HL-60 (cell line): Measurements from ENCODE around the gene DLEC1.

Source experiments
- GABPA ChIP-seq: IDR thresholded peaks from 2 replicates; pipeline ENCODE4 v1.6.1; 2012; ENCODE audit warnings: low read depth
- POLR2AphosphoS5 ChIP-seq: IDR thresholded peaks from 2 replicates; pipeline ENCODE4 v1.6.1; 2012; ENCODE audit warnings: low read depth
- TF ChIP-seq, protein P1 (sequence below): IDR thresholded peaks from one replicate; pipeline ENCODE4 v1.5.1; 2011; ENCODE audit warnings: low read length, control low read depth, inconsistent platforms; ENCODE audit not compliant: insufficient read depth

DNA sequence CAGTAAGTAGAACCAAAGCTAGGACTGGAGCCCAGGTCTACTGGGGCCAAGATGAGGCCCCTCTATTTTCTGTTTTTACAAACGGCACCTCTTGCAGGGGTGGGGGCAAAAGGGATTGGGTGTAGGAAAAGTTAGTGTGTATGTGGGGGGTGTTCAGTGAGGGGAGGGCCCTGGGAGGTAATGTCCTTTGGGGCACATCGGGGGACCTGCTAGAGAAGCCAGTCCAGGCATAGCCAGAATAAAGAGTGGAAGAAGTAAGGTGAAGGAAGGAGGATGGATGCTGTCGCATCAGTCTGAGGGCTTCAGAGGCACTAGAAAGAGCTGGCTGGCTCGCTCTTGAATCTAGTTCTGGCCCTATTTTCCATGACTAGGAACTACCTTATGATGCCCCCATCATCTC lies 12.2 kb upstream of the DLEC1 start:
- TF ChIP-seq POLR2AphosphoS5, result no peak
- TF ChIP-seq, protein P1, sequence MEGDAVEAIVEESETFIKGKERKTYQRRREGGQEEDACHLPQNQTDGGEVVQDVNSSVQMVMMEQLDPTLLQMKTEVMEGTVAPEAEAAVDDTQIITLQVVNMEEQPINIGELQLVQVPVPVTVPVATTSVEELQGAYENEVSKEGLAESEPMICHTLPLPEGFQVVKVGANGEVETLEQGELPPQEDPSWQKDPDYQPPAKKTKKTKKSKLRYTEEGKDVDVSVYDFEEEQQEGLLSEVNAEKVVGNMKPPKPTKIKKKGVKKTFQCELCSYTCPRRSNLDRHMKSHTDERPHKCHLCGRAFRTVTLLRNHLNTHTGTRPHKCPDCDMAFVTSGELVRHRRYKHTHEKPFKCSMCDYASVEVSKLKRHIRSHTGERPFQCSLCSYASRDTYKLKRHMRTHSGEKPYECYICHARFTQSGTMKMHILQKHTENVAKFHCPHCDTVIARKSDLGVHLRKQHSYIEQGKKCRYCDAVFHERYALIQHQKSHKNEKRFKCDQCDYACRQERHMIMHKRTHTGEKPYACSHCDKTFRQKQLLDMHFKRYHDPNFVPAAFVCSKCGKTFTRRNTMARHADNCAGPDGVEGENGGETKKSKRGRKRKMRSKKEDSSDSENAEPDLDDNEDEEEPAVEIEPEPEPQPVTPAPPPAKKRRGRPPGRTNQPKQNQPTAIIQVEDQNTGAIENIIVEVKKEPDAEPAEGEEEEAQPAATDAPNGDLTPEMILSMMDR, result no peak
- TF ChIP-seq GABPA, result no peak
